Upper lobe of left lung (tissue), 6 donors: ENCODE results near the gene CD300LF. TPM values are rescaled to one million over a fixed set of nuclear protein-coding genes. Genes with fewer than 3 reads are reported as not detected.

Source experiments
- total RNA-seq, 6 donors: library from RNA; depleted of rRNA in 4 of 6; stranded (reverse); fragments of >200 nt in 4 of 6; gene quantifications; one replicate each; pipeline versions ENCODE4 v1.1.0 to v1.2.1, GENCODE V29; 2016 to 2021
- donor health status: DM: no; HTN: no; CAD: no; lungs with moderate emphysema.
- donor health status: DM: no; HTN: yes; CAD: no; lungs with severe emphysema.

Gene CD300LF
- total RNA-seq, 6 donors from 2014 or later = 14.5 to 70.2 (median 33.4) TPM

Other genes starting within 250 kb of the CD300LF start
- gene CD300A, start 246.3 kb downstream of the CD300LF start, total RNA-seq = 10 to 100 TPM; 10.7 to 26.5 (median 18.0) TPM
- gene CD300LB, start 181.4 kb downstream of the CD300LF start, total RNA-seq = 1 to 10 TPM in 3 of 6 donors, under 1 TPM in 3; 0.49 to 3.1 (median 1.5) TPM
- gene CD300C, start 166.8 kb downstream of the CD300LF start, total RNA-seq = 10 to 100 TPM in 3 of 6 donors, 1 to 10 TPM in 2, under 1 TPM in 1; 0.98 to 19.4 (median 9.7) TPM
- 1 to 10 TPM in 1 of 6 donors, under 1 TPM in 1, not detected in 4; 0.37 to 2.7 TPM for gene CD300H, start 145.4 kb downstream of the CD300LF start, total RNA-seq
- not detected for gene CD300LD, start 120.6 kb downstream of the CD300LF start, total RNA-seq
- gene CD300E, start 89.2 kb downstream of the CD300LF start, total RNA-seq = 10 to 100 TPM in 2 of 6 donors, 1 to 10 TPM in 4; 3.6 to 15.6 (median 6.7) TPM
- gene RAB37, start 24.3 kb upstream of the CD300LF start, total RNA-seq = 1 to 10 TPM; 1.1 to 7.1 (median 3.7) TPM
- 10 to 100 TPM; 21.6 to 49.4 (median 34.8) TPM for gene NHERF1, start 35.7 kb upstream of the CD300LF start, total RNA-seq
- 10 to 100 TPM; 16.1 to 78.6 (median 41.7) TPM for gene NAT9, start 63.4 kb upstream of the CD300LF start, total RNA-seq
- under 1 TPM in 1 of 6 donors, not detected in 5; 0.17 TPM for gene GRIN2C, start 147.0 kb upstream of the CD300LF start, total RNA-seq
- gene FDXR, start 160.1 kb upstream of the CD300LF start, total RNA-seq = 10 to 100 TPM in 3 of 6 donors, 1 to 10 TPM in 3; 6.8 to 15.1 (median 10.8) TPM
- gene FADS6, start 180.7 kb upstream of the CD300LF start, total RNA-seq = not detected
- gene USH1G, start 210.3 kb upstream of the CD300LF start, total RNA-seq = under 1 TPM in 1 of 6 donors, not detected in 5; 0.13 TPM
- not detected for gene OTOP2, start 211.3 kb upstream of the CD300LF start, total RNA-seq
- gene OTOP3, start 223.0 kb upstream of the CD300LF start, total RNA-seq = not detected